ENCODE measurements around the gene GATM. TPM values are rescaled to one million over a fixed set of nuclear protein-coding genes. Genes with fewer than 3 reads are reported as not detected.

The GATM gene
- total RNA-seq, 5 donors from 2014 or later (not counting 1 experiment from before 2014, with no cell fraction given), result 0.49 to 5.5 (median 2.0) TPM

- Histone ChIP-seq H3K27ac (ENCODE audit: low read length) (no peak overlapping the region), H3K36me3 (ENCODE audit: control insufficient read depth in 2 of 2, extremely low read depth in 1 of 2, insufficient read depth in 1 of 2, low read length in 1 of 2) (no peaks in the 10 kb centered on the region), H3K4me1 (ENCODE audit: control insufficient read depth in 1 of 2, extremely low read depth in 1 of 2, insufficient read depth in 2 of 2, low read length in 2 of 2) (no peaks in the 10 kb centered on the region), H3K27me3 (replicated peaks in 1 of 2; ENCODE audit: control insufficient read depth in 2 of 2, extremely low read depth in 1 of 2, insufficient read depth in 2 of 2, low read length in 1 of 2) (peaks cover 0 to 4% of the 10 kb centered on the region in 2 experiments), H3K4me3 (ENCODE audit: control insufficient read depth in 1 of 2, extremely low read depth in 1 of 2, low read length in 1 of 2) (no peak overlapping the region), H3K9me3 (no peaks in the 10 kb centered on the region)
- Mint-ChIP-seq H3K27me3 (peaks cover 1 to 5% of the 10 kb centered on the region in 2 donors), H3K9me3 (no peaks in the 10 kb centered on the region), H3K27ac (no peak overlapping the region), H3K36me3 (no peaks in the 10 kb centered on the region), H3K4me1 (no peaks in the 10 kb centered on the region), H3K4me3 (no peak overlapping the region)
- no peak for ATAC-seq (replicated peaks in 1 of 4)
- no peak for DNase-seq
- WGBS (ENCODE audit: insufficient coverage), result no CpG with 5 or more reads among the region's 3 CpGs
- CTCF ChIA-PET, result no interaction called here
- POLR2A ChIA-PET, result no interaction called here
Measured at GRCh38 chr15:45363801-45364200, 14.5 kb downstream of the GATM start.

- ATAC-seq (replicated peaks in 1 of 4) (no peak), DNase-seq (no peak)
- Histone ChIP-seq H3K4me1 (ENCODE audit: control insufficient read depth in 1 of 2, extremely low read depth in 1 of 2, insufficient read depth in 2 of 2, low read length in 2 of 2) (no peaks in the 10 kb centered on the region), H3K9me3 (no peaks in the 10 kb centered on the region), H3K27me3 (replicated peaks in 1 of 2; ENCODE audit: control insufficient read depth in 2 of 2, extremely low read depth in 1 of 2, insufficient read depth in 2 of 2, low read length in 1 of 2) (peaks cover 0 to 4% of the 10 kb centered on the region in 2 experiments), H3K27ac (ENCODE audit: low read length) (no peak overlapping the region), H3K36me3 (ENCODE audit: control insufficient read depth in 2 of 2, extremely low read depth in 1 of 2, insufficient read depth in 1 of 2, low read length in 1 of 2) (no peaks in the 10 kb centered on the region), H3K4me3 (ENCODE audit: control insufficient read depth in 1 of 2, extremely low read depth in 1 of 2, low read length in 1 of 2) (no peak overlapping the region)
- no peak overlapping the region for H3K4me3 Mint-ChIP-seq
- ChIA-PET POLR2A (no interaction called here), CTCF (no interaction called here)
- no peaks in the 10 kb centered on the region for H3K4me1 Mint-ChIP-seq
- no peak overlapping the region for H3K27ac Mint-ChIP-seq
- peaks cover 1 to 5% of the 10 kb centered on the region in 2 donors for H3K27me3 Mint-ChIP-seq
- no peaks in the 10 kb centered on the region for H3K9me3 Mint-ChIP-seq
- 57% methylated on average over 1 of the region's 4 CpGs for WGBS (ENCODE audit: insufficient coverage)
- no peaks in the 10 kb centered on the region for H3K36me3 Mint-ChIP-seq
Measured at GRCh38 chr15:45363334-45363733, 15.0 kb downstream of the GATM start.

DNA sequence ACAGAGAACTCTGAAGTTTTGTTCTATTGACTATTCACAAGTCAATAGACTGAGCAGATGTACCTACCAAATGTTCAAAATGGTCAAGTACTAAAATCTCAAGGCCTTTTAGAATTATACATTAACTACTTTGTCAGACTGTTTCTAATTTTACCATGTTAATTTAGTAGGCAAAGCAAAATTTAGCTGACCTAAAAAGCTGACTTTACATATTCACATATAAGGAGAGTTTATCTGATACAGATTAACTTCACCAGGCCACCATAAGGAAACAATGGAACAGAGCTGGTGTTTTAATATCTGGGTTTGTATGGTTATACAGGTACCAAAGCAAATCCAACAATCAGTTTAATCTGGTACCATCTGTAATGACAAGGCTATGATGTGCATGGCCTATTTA lies 15.9 kb downstream of the GATM start:
- no peaks in the 10 kb centered on the region for H3K36me3 Mint-ChIP-seq
- ATAC-seq (replicated peaks in 1 of 4), result no peak
- no peak overlapping the region for H3K4me3 Mint-ChIP-seq
- no peak for DNase-seq
- H3K4me1 ChIP-seq (ENCODE audit: control insufficient read depth in 1 of 2, extremely low read depth in 1 of 2, insufficient read depth in 2 of 2, low read length in 2 of 2), result no peaks in the 10 kb centered on the region
- ChIA-PET CTCF (no interaction called here), POLR2A (interaction anchor here in 1 of 2 donors (0.7 kb wide), 1 partner anchor 11 kb away, joined by 3 read pairs; no protein-coding TSS in a partner anchor)
- H3K27ac ChIP-seq (ENCODE audit: low read length), result no peak overlapping the region
- H3K36me3 ChIP-seq (ENCODE audit: control insufficient read depth in 2 of 2, extremely low read depth in 1 of 2, insufficient read depth in 1 of 2, low read length in 1 of 2), result no peaks in the 10 kb centered on the region
- H3K4me1 Mint-ChIP-seq, result no peaks in the 10 kb centered on the region
- H3K27ac Mint-ChIP-seq, result no peak overlapping the region
- H3K27me3 Mint-ChIP-seq, result peaks cover 1 to 5% of the 10 kb centered on the region in 2 donors
- H3K9me3 ChIP-seq, result no peaks in the 10 kb centered on the region
- no peak overlapping the region for H3K4me3 ChIP-seq (ENCODE audit: control insufficient read depth in 1 of 2, extremely low read depth in 1 of 2, low read length in 1 of 2)
- peaks cover 0 to 4% of the 10 kb centered on the region in 2 experiments for H3K27me3 ChIP-seq (replicated peaks in 1 of 2; ENCODE audit: control insufficient read depth in 2 of 2, extremely low read depth in 1 of 2, insufficient read depth in 2 of 2, low read length in 1 of 2)
- H3K9me3 Mint-ChIP-seq, result no peaks in the 10 kb centered on the region

DNA sequence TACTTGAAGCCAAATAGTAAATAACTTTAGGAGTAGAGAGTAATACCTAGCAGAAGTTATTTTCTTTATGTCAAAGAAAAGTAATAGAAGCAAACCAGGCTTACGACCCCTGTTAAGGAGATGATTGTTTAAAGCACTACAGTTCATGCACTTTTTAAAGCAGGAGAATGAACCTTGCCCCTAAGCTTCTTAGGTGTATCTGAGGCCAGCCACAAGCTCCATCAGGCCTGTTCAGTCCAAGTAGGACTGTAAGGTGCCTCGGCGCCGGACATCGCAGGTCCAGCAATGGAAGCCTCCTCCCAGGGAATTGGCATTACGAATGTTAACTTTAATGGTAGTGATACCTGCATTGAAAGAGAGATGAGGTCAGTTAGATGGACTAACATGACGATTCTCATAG lies 16.5 kb downstream of the GATM start:
- Histone ChIP-seq H3K27ac (ENCODE audit: low read length) (no peak overlapping the region), H3K9me3 (no peaks in the 10 kb centered on the region), H3K36me3 (ENCODE audit: control insufficient read depth in 2 of 2, extremely low read depth in 1 of 2, insufficient read depth in 1 of 2, low read length in 1 of 2) (no peaks in the 10 kb centered on the region), H3K4me3 (ENCODE audit: control insufficient read depth in 1 of 2, extremely low read depth in 1 of 2, low read length in 1 of 2) (no peak overlapping the region), H3K4me1 (ENCODE audit: control insufficient read depth in 1 of 2, extremely low read depth in 1 of 2, insufficient read depth in 2 of 2, low read length in 2 of 2) (no peaks in the 10 kb centered on the region), H3K27me3 (replicated peaks in 1 of 2; ENCODE audit: control insufficient read depth in 2 of 2, extremely low read depth in 1 of 2, insufficient read depth in 2 of 2, low read length in 1 of 2) (peaks cover 0 to 4% of the 10 kb centered on the region in 2 experiments)
- Mint-ChIP-seq H3K9me3 (no peaks in the 10 kb centered on the region), H3K36me3 (no peaks in the 10 kb centered on the region), H3K27me3 (peaks cover 1 to 4% of the 10 kb centered on the region in 2 donors), H3K4me1 (no peaks in the 10 kb centered on the region), H3K27ac (no peak overlapping the region), H3K4me3 (no peak overlapping the region)
- POLR2A ChIA-PET, result no interaction called here
- no peak for DNase-seq
- CTCF ChIA-PET, result no interaction called here
- WGBS (ENCODE audit: insufficient coverage), result 82% methylated on average over 6 of the region's 7 CpGs
- ATAC-seq (replicated peaks in 1 of 4), result no peak

GRCh38 chr15:45355860-45356259 lies 22.5 kb downstream of the GATM start:
- H3K27ac ChIP-seq (ENCODE audit: low read length), result no peak overlapping the region
- CTCF ChIA-PET, result no interaction called here
- H3K4me3 ChIP-seq (ENCODE audit: control insufficient read depth in 1 of 2, extremely low read depth in 1 of 2, low read length in 1 of 2), result no peak overlapping the region
- POLR2A ChIA-PET, result no interaction called here
- no peaks in the 10 kb centered on the region for H3K27me3 ChIP-seq (replicated peaks in 1 of 2; ENCODE audit: control insufficient read depth in 2 of 2, extremely low read depth in 1 of 2, insufficient read depth in 2 of 2, low read length in 1 of 2)
- peaks cover 7 to 14% of the 10 kb centered on the region in 2 donors for H3K27me3 Mint-ChIP-seq
- no peak overlapping the region for H3K27ac Mint-ChIP-seq
- H3K36me3 Mint-ChIP-seq, result no peaks in the 10 kb centered on the region
- no peak overlapping the region for H3K4me3 Mint-ChIP-seq
- no peaks in the 10 kb centered on the region for H3K4me1 Mint-ChIP-seq
- H3K9me3 ChIP-seq, result no peaks in the 10 kb centered on the region
- no peaks in the 10 kb centered on the region for H3K4me1 ChIP-seq (ENCODE audit: control insufficient read depth in 1 of 2, extremely low read depth in 1 of 2, insufficient read depth in 2 of 2, low read length in 2 of 2)
- no peaks in the 10 kb centered on the region for H3K36me3 ChIP-seq (ENCODE audit: control insufficient read depth in 2 of 2, extremely low read depth in 1 of 2, insufficient read depth in 1 of 2, low read length in 1 of 2)
- DNase-seq (no peak), ATAC-seq (replicated peaks in 1 of 4) (no peak)
- H3K9me3 Mint-ChIP-seq, result no peaks in the 10 kb centered on the region
- WGBS (ENCODE audit: insufficient coverage), result no CpG with 5 or more reads among the region's 2 CpGs

DNA sequence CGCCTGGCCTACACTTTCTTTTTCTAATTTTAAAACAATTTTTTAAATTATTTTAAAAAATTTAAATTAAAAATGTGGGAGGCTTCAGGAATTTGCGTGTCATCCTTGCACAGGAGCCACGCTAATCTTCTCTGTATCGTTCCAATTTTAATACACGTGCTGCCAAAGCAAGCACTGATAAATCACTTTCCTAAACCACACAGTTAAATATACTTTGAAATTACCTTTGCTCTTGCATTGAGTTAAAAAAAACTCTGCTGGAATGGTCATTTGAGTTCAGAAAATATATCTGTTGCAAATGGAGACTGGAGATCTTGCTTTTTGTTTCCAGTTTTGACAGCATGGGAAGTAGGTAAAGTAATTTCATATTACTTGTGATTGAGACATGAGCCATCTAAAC lies 23.6 kb downstream of the GATM start:
- no peak overlapping the region for H3K4me3 Mint-ChIP-seq
- Histone ChIP-seq H3K27ac (ENCODE audit: low read length) (no peak overlapping the region), H3K36me3 (ENCODE audit: control insufficient read depth in 2 of 2, extremely low read depth in 1 of 2, insufficient read depth in 1 of 2, low read length in 1 of 2) (no peaks in the 10 kb centered on the region), H3K9me3 (no peaks in the 10 kb centered on the region), H3K4me1 (ENCODE audit: control insufficient read depth in 1 of 2, extremely low read depth in 1 of 2, insufficient read depth in 2 of 2, low read length in 2 of 2) (no peaks in the 10 kb centered on the region), H3K27me3 (replicated peaks in 1 of 2; ENCODE audit: control insufficient read depth in 2 of 2, extremely low read depth in 1 of 2, insufficient read depth in 2 of 2, low read length in 1 of 2) (peaks cover 0 to 2% of the 10 kb centered on the region in 2 experiments), H3K4me3 (ENCODE audit: control insufficient read depth in 1 of 2, extremely low read depth in 1 of 2, low read length in 1 of 2) (no peak overlapping the region)
- no CpG with 5 or more reads among the region's 5 CpGs for WGBS (ENCODE audit: insufficient coverage)
- POLR2A ChIA-PET, result no interaction called here
- no peak for ATAC-seq (replicated peaks in 1 of 4)
- no peaks in the 10 kb centered on the region for H3K4me1 Mint-ChIP-seq
- no peaks in the 10 kb centered on the region for H3K9me3 Mint-ChIP-seq
- CTCF ChIA-PET, result no interaction called here
- no peaks in the 10 kb centered on the region for H3K36me3 Mint-ChIP-seq
- no peak overlapping the region for H3K27ac Mint-ChIP-seq
- no peak for DNase-seq
- H3K27me3 Mint-ChIP-seq, result peaks cover 7 to 16% of the 10 kb centered on the region in 2 donors

- POLR2A ChIA-PET, result no interaction called here
- H3K4me3 ChIP-seq (ENCODE audit: control insufficient read depth in 1 of 2, extremely low read depth in 1 of 2, low read length in 1 of 2), result no peak overlapping the region
- no CpG with 5 or more reads among the region's 2 CpGs for WGBS (ENCODE audit: insufficient coverage)
- Mint-ChIP-seq H3K27me3 (peaks cover 31 to 42% of the 10 kb centered on the region in 2 donors), H3K4me3 (no peak overlapping the region), H3K27ac (no peak overlapping the region), H3K4me1 (no peaks in the 10 kb centered on the region), H3K9me3 (no peaks in the 10 kb centered on the region), H3K36me3 (no peaks in the 10 kb centered on the region)
- no peak overlapping the region for H3K27ac ChIP-seq (ENCODE audit: low read length)
- DNase-seq, result no peak
- H3K27me3 ChIP-seq (replicated peaks in 1 of 2; ENCODE audit: control insufficient read depth in 2 of 2, extremely low read depth in 1 of 2, insufficient read depth in 2 of 2, low read length in 1 of 2), result peaks cover 4 to 11% of the 10 kb centered on the region in 2 experiments
- ATAC-seq (replicated peaks in 1 of 4), result no peak
- no peaks in the 10 kb centered on the region for H3K36me3 ChIP-seq (ENCODE audit: control insufficient read depth in 2 of 2, extremely low read depth in 1 of 2, insufficient read depth in 1 of 2, low read length in 1 of 2)
- H3K4me1 ChIP-seq (ENCODE audit: control insufficient read depth in 1 of 2, extremely low read depth in 1 of 2, insufficient read depth in 2 of 2, low read length in 2 of 2), result no peaks in the 10 kb centered on the region
- H3K9me3 ChIP-seq, result no peaks in the 10 kb centered on the region
- CTCF ChIA-PET, result no interaction called here
Measured at GRCh38 chr15:45351227-45351626, 27.1 kb downstream of the GATM start.

All from T-cell (primary cell).